Panc1 (cell line): ENCODE results near the gene NEURL4. TPM values are rescaled to one million over a fixed set of nuclear protein-coding genes. Genes with fewer than 3 reads are reported as not detected.
A peak's percentile ranks its signal among the peaks of the same experiment; 100 is the strongest.

Source experiments
- ATAC-seq: fragments of 200-7000 bp; cut with Tn5 transposase; 2 replicates; pipeline ENCODE4 v1.9.1; 2020; ENCODE audit warnings: mild to moderate bottlenecking, moderate library complexity
- BruUV-seq: library from RNA; stranded (reverse); fragments of 400-500 nt; replicated peaks from 2 replicates; lab custom pipeline; 2021; lab: Mats Ljungman, UMichigan
- CTCF ChIA-PET: fragments of 300-600 bp; sonication (Branson Sonifier 250); formaldehyde crosslinking; loops from one replicate; lab custom pipeline; 2022; ENCODE audit warnings: antibody characterized with exemption; lab: Charles Lee
- POLR2A ChIA-PET: fragments of 300-600 bp; sonication (Branson Sonifier 250); formaldehyde crosslinking; loops from one replicate; lab custom pipeline; 2022; ENCODE audit warnings: antibody characterized with exemption; lab: Charles Lee
- DNase-seq: peaks from one replicate; pipeline ENCODE4 v3.0.0-alpha.2; 2010; ENCODE audit warnings: low read depth, low spot score
- H3K27ac ChIP-seq: 2 replicates; pipeline ENCODE4 v1.5.1; 2011; ENCODE audit warnings: mild to moderate bottlenecking, low read length, inconsistent platforms
- H3K27me3 ChIP-seq: fragments of 200-500 bp; sonication (Bioruptor generic); 2 replicates; pipeline ENCODE4 v1.6.0; 2014; ENCODE audit warnings: low read length, inconsistent platforms; ENCODE audit not compliant: control insufficient read depth, insufficient read depth
- H3K36me3 ChIP-seq: fragments of 200-500 bp; sonication (Bioruptor generic); 2 replicates; pipeline ENCODE4 v1.5.1; 2014; ENCODE audit warnings: inconsistent platforms, mild to moderate bottlenecking, low read length, moderate library complexity; ENCODE audit not compliant: control insufficient read depth, insufficient read depth
- H3K4me1 ChIP-seq: 2 replicates; pipeline ENCODE4 v1.5.1; 2011; ENCODE audit warnings: inconsistent platforms, mild to moderate bottlenecking, low read length, moderate library complexity; ENCODE audit not compliant: control insufficient read depth, insufficient read depth
- H3K4me3 ChIP-seq, 2 experiments: 2 replicates each; pipeline ENCODE4 v1.5.1; 2011 to 2012; ENCODE audit warnings: low read depth in 2 of 2, low read length in 2 of 2, mild to moderate bottlenecking in 2 of 2, inconsistent platforms in 1 of 2, moderate library complexity in 1 of 2
- H3K9me3 ChIP-seq: fragments of 200-500 bp; sonication (Bioruptor generic); 2 replicates; pipeline ENCODE4 v1.5.1; 2014; ENCODE audit warnings: low read depth, mild to moderate bottlenecking, inconsistent platforms, low read length, moderate library complexity; ENCODE audit not compliant: control insufficient read depth, insufficient read depth
- POLR2AphosphoS5 ChIP-seq: IDR thresholded peaks from 2 replicates; pipeline ENCODE4 v1.6.1; 2012; ENCODE audit warnings: mild to moderate bottlenecking, low read depth, low read length, moderate library complexity
- SIN3A ChIP-seq: IDR thresholded peaks from 2 replicates; pipeline ENCODE4 v1.6.1; 2012; ENCODE audit warnings: low read depth, mild to moderate bottlenecking, low read length, moderate library complexity, borderline replicate concordance; ENCODE audit not compliant: insufficient read depth
- TCF7L2 ChIP-seq: IDR thresholded peaks from 2 replicates; pipeline ENCODE4 v1.6.1; 2011; ENCODE audit warnings: mild to moderate bottlenecking, low read depth, low read length, inconsistent platforms
- in situ Hi-C: cut with HindIII; loops from 2 replicates; pipeline ENCODE4 v1.10.0; 2016; ENCODE audit warnings: low sequenced_read_pairs, low pct_unique_long_range_greater_than_20kb
- intact Hi-C: fragments of 100-400 bp; cut with micrococcal nuclease; formaldehyde crosslinking; loops from one replicate; pipeline ENCODE4 v1.10.0; 2022; ENCODE audit not compliant: unreplicated experiment
- total RNA-seq: library from RNA; stranded (reverse); gene quantifications from one replicate; pipeline ENCODE4 v1.2.1, GENCODE V29; 2021; ENCODE audit not compliant: unreplicated experiment
- TF ChIP-seq, protein P1 (sequence below): fragments of 450-650 bp; IDR thresholded peaks from 2 replicates; pipeline ENCODE4 v1.5.1; 2017; ENCODE audit warnings: mild to moderate bottlenecking
- TF ChIP-seq, protein P2 (sequence below), 2 experiments: IDR thresholded peaks; 2 replicates each; pipeline ENCODE4 v1.6.1; 2011 to 2012; ENCODE audit warnings: low read depth in 2 of 2, control low read depth in 1 of 2, low read length in 1 of 2, mild to moderate bottlenecking in 1 of 2, moderate library complexity in 1 of 2; ENCODE audit not compliant: insufficient read depth in 1 of 2

NEURL4 gene
- total RNA-seq, 1 experiment from 2014 or later: 58.9 TPM

DNA sequence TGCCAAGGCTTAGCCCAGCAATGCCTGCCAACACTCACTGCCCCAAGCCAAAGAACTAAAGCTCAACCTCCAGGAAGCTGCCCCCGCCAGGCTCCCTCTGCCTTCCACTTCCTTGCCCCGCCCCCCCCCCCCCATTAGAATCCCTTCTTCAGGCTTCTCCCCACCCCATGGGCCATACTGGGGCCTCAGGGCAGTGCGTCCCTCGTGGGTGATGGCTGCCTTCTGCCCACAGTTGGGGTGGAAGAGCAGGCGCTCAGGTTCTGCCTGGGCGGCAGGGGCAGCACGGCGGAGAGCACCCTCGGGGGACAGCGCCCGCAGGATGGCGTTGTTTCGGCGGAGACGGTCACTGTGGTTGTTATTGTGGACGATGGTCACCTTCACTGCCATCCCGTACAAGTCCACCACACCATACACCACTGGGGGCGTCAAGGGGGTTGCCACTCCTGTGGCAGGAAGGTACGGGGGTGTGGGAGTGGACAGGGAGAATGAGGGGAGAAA lies 4.1 kb downstream of the NEURL4 start:
- in situ Hi-C loops (no loop called here), intact Hi-C loops (no loop called here)
- Histone ChIP-seq H3K4me3 (no peak overlapping the region), H3K9me3 (no peaks in the 10 kb centered on the region), H3K27me3 (no peaks in the 10 kb centered on the region), H3K27ac (no peak overlapping the region), H3K36me3 (peaks cover 3% of the 10 kb centered on the region), H3K4me1 (peaks cover 4% of the 10 kb centered on the region; the same call in 1 of the 2 replicates)
- BruUV-seq: no TSS peak
- TF ChIP-seq, protein P1, sequence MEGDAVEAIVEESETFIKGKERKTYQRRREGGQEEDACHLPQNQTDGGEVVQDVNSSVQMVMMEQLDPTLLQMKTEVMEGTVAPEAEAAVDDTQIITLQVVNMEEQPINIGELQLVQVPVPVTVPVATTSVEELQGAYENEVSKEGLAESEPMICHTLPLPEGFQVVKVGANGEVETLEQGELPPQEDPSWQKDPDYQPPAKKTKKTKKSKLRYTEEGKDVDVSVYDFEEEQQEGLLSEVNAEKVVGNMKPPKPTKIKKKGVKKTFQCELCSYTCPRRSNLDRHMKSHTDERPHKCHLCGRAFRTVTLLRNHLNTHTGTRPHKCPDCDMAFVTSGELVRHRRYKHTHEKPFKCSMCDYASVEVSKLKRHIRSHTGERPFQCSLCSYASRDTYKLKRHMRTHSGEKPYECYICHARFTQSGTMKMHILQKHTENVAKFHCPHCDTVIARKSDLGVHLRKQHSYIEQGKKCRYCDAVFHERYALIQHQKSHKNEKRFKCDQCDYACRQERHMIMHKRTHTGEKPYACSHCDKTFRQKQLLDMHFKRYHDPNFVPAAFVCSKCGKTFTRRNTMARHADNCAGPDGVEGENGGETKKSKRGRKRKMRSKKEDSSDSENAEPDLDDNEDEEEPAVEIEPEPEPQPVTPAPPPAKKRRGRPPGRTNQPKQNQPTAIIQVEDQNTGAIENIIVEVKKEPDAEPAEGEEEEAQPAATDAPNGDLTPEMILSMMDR: no peak
- TF ChIP-seq POLR2AphosphoS5 (no peak), TCF7L2 (no peak), SIN3A (no peak)
- TF ChIP-seq, protein P2, sequence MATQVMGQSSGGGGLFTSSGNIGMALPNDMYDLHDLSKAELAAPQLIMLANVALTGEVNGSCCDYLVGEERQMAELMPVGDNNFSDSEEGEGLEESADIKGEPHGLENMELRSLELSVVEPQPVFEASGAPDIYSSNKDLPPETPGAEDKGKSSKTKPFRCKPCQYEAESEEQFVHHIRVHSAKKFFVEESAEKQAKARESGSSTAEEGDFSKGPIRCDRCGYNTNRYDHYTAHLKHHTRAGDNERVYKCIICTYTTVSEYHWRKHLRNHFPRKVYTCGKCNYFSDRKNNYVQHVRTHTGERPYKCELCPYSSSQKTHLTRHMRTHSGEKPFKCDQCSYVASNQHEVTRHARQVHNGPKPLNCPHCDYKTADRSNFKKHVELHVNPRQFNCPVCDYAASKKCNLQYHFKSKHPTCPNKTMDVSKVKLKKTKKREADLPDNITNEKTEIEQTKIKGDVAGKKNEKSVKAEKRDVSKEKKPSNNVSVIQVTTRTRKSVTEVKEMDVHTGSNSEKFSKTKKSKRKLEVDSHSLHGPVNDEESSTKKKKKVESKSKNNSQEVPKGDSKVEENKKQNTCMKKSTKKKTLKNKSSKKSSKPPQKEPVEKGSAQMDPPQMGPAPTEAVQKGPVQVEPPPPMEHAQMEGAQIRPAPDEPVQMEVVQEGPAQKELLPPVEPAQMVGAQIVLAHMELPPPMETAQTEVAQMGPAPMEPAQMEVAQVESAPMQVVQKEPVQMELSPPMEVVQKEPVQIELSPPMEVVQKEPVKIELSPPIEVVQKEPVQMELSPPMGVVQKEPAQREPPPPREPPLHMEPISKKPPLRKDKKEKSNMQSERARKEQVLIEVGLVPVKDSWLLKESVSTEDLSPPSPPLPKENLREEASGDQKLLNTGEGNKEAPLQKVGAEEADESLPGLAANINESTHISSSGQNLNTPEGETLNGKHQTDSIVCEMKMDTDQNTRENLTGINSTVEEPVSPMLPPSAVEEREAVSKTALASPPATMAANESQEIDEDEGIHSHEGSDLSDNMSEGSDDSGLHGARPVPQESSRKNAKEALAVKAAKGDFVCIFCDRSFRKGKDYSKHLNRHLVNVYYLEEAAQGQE (IDR thresholded peaks at IDR 0.05; ENCODE audit: insufficient read depth in 1 of 2, low read depth in 2 of 2, low read length in 1 of 2): no peak
- DNase-seq (no peak), ATAC-seq (no peak)
- ChIA-PET CTCF (no interaction called here), POLR2A (no interaction called here)

DNA sequence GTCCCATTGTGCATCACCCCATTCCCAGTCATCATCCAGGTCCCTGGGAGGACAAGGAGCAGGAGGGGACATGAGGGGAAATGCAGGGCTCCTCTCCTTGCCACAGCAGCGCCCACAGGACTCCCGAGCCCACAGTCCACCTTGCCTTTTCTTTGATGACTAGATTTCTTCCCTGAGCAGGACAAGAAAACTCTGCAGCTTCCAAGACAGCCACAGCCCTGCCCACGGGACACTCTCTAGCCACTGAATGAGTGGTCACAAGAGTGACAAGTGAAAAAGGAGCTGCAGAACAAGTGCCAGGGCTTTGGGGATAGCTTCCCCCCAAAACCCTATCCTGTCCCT lies 4.7 kb downstream of the NEURL4 start:
- H3K4me3 ChIP-seq: no peak overlapping the region
- ChIA-PET CTCF (no interaction called here), POLR2A (no interaction called here)
- H3K36me3 ChIP-seq: peaks cover 3% of the 10 kb centered on the region
- no peaks in the 10 kb centered on the region for H3K27me3 ChIP-seq
- H3K9me3 ChIP-seq: no peaks in the 10 kb centered on the region
- peaks cover 4% of the 10 kb centered on the region; the same call in 1 of the 2 replicates for H3K4me1 ChIP-seq
- BruUV-seq: TSS peak; percentile 40
- no peak overlapping the region for H3K27ac ChIP-seq
- no peak for ATAC-seq
- TF ChIP-seq, protein P2 (IDR thresholded peaks at IDR 0.05; ENCODE audit: insufficient read depth in 1 of 2, low read depth in 2 of 2, low read length in 1 of 2): no peak
- TF ChIP-seq POLR2AphosphoS5: no peak
- no peak for TF ChIP-seq SIN3A
- TF ChIP-seq, protein P1: no peak; the same call in 1 of the 2 replicates
- TF ChIP-seq TCF7L2: no peak
- in situ Hi-C loops: no loop called here
- no peak for DNase-seq
- intact Hi-C loops: no loop called here
